KMS-11 (cell line): Measurements from ENCODE around the gene BTAF1.

ENCODE experiments used
- H2AFZ ChIP-seq: fragments of 200-600 bp; sonication (generic); 2 replicates; pipeline ENCODE4 v1.6.1; 2016; ENCODE audit warnings: antibody characterized with exemption, mixed run types, low read depth
- H3K27ac ChIP-seq: fragments of 200-600 bp; sonication (generic); 2 replicates; pipeline ENCODE4 v1.6.1; 2016; ENCODE audit warnings: mild to moderate bottlenecking, mixed run types
- H3K27me3 ChIP-seq: fragments of 200-600 bp; sonication (generic); 2 replicates; pipeline ENCODE4 v1.6.1; 2017; ENCODE audit warnings: mild to moderate bottlenecking, low read depth, mixed run types, moderate library complexity; ENCODE audit not compliant: insufficient read depth
- H3K36me3 ChIP-seq: fragments of 200-600 bp; sonication (generic); 2 replicates; pipeline ENCODE4 v1.6.1; 2017; ENCODE audit warnings: mild to moderate bottlenecking, mixed run types; ENCODE audit not compliant: insufficient read depth
- H3K4me1 ChIP-seq: fragments of 200-600 bp; sonication (generic); 2 replicates; pipeline ENCODE4 v1.6.1; 2016; ENCODE audit warnings: mild to moderate bottlenecking, low read depth, mixed run types; ENCODE audit not compliant: poor library complexity, severe bottlenecking
- H3K4me2 ChIP-seq: fragments of 200-600 bp; sonication (generic); 2 replicates; pipeline ENCODE4 v1.7.0; 2016; ENCODE audit warnings: mild to moderate bottlenecking, mixed run types
- H3K4me3 ChIP-seq: fragments of 200-600 bp; sonication (generic); IDR thresholded peaks from 2 replicates; pipeline ENCODE4 v1.6.1; 2017; ENCODE audit warnings: low read depth, low read length, mixed read lengths; ENCODE audit not compliant: insufficient read depth
- H3K79me2 ChIP-seq: fragments of 200-600 bp; sonication (generic); 2 replicates; pipeline ENCODE4 v1.6.1; 2016; ENCODE audit warnings: low read depth, mixed run types; ENCODE audit not compliant: insufficient read depth
- H3K9ac ChIP-seq: fragments of 200-600 bp; sonication (generic); 2 replicates; pipeline ENCODE4 v1.6.1; 2016; ENCODE audit warnings: mild to moderate bottlenecking, mixed run types
- H4K20me1 ChIP-seq: fragments of 200-600 bp; sonication (generic); 2 replicates; pipeline ENCODE4 v1.6.1; 2016; ENCODE audit warnings: mild to moderate bottlenecking, mixed run types; ENCODE audit not compliant: insufficient read depth
- TF ChIP-seq, protein P1 (sequence below): fragments of 200-600 bp; sonication (generic); conservative IDR thresholded peaks from 2 replicates; pipeline ENCODE4 v1.6.1; 2017; ENCODE audit warnings: low read depth, mild to moderate bottlenecking, antibody characterized with exemption, low read length, moderate library complexity, mixed read lengths

BTAF1 gene

DNA sequence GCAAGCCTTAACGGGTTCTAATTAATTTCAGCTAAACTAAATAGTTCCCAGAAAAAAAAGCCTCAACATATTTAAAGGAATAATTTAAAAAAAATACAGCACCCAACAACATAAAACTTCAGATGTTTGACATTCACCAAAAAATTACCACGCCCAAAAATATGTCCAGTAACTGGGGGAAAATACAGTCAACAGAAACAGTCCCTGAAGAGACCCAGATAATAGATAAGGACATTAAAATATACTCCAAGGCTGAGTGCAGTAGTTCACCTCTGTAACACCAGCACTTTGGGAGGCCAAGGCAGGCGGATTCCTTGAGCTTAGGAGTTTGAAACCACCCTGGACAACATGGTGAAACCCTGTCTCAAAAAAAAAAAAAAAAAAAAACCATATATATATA is 78.0 kb downstream of the BTAF1 start:
- H3K36me3 ChIP-seq: no peaks in the 10 kb centered on the region; the same call in 1 of the 2 replicates
- H3K9ac ChIP-seq: no peak overlapping the region
- no peaks in the 10 kb centered on the region for H3K4me1 ChIP-seq
- no peak overlapping the region for H2AFZ ChIP-seq
- H3K79me2 ChIP-seq: no peaks in the 10 kb centered on the region
- no peaks in the 10 kb centered on the region for H3K27me3 ChIP-seq
- H3K4me3 ChIP-seq: no peak overlapping the region
- TF ChIP-seq, protein P1, sequence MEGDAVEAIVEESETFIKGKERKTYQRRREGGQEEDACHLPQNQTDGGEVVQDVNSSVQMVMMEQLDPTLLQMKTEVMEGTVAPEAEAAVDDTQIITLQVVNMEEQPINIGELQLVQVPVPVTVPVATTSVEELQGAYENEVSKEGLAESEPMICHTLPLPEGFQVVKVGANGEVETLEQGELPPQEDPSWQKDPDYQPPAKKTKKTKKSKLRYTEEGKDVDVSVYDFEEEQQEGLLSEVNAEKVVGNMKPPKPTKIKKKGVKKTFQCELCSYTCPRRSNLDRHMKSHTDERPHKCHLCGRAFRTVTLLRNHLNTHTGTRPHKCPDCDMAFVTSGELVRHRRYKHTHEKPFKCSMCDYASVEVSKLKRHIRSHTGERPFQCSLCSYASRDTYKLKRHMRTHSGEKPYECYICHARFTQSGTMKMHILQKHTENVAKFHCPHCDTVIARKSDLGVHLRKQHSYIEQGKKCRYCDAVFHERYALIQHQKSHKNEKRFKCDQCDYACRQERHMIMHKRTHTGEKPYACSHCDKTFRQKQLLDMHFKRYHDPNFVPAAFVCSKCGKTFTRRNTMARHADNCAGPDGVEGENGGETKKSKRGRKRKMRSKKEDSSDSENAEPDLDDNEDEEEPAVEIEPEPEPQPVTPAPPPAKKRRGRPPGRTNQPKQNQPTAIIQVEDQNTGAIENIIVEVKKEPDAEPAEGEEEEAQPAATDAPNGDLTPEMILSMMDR: no peak
- no peak overlapping the region for H3K4me2 ChIP-seq
- no peaks in the 10 kb centered on the region for H4K20me1 ChIP-seq
- H3K27ac ChIP-seq: no peak overlapping the region

DNA sequence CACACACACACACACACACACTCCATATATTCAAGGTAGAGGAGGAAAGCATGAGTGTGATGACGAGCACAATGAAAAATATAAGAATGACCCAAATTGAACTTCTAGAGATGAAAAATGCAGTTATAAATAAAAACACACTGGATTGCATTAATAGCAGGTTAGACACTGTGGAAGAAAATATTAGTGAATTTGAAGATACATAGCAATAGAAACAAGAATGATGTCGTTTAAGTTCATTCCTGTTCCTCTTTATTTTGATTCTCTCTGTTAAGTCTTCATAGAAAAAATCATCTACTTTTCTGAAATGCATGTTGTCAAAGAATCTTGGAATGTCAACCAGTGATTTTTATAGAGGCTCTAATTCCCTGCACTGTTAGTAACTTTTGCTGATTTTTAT is 78.4 kb downstream of the BTAF1 start:
- no peak overlapping the region for H3K27ac ChIP-seq
- H4K20me1 ChIP-seq: no peaks in the 10 kb centered on the region
- H3K36me3 ChIP-seq: no peaks in the 10 kb centered on the region; the same call in 1 of the 2 replicates
- H3K79me2 ChIP-seq: no peaks in the 10 kb centered on the region
- H3K4me3 ChIP-seq: no peak overlapping the region
- H3K4me2 ChIP-seq: no peak overlapping the region
- no peaks in the 10 kb centered on the region for H3K27me3 ChIP-seq
- H3K9ac ChIP-seq: no peak overlapping the region
- H2AFZ ChIP-seq: no peak overlapping the region
- H3K4me1 ChIP-seq: no peaks in the 10 kb centered on the region
- TF ChIP-seq, protein P1: no peak

DNA sequence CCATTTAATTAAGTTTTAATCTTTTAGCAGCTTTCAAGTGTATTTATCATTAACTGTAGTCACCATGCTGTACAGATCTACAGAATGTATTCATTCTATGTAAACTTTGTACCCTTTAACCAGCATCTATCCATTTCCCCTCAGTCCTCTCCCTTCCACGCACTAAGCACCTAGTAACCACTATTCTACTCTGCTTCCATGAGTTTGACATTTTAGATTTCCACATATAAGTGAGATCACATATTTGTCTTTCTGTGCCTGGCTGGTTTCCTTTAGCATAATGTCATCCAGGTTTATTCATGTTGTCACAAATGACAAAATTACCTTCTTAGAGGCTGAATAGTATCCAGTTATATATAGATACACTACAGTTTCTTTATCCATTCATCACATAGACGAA is 79.7 kb downstream of the BTAF1 start:
- Histone ChIP-seq H3K36me3 (no peaks in the 10 kb centered on the region; the same call in 1 of the 2 replicates), H3K4me3 (no peak overlapping the region), H3K27ac (no peak overlapping the region), H4K20me1 (no peaks in the 10 kb centered on the region), H3K4me1 (no peaks in the 10 kb centered on the region), H3K4me2 (no peak overlapping the region), H3K9ac (no peak overlapping the region), H3K27me3 (no peaks in the 10 kb centered on the region), H3K79me2 (no peaks in the 10 kb centered on the region), H2AFZ (no peak overlapping the region)
- TF ChIP-seq, protein P1: no peak

DNA sequence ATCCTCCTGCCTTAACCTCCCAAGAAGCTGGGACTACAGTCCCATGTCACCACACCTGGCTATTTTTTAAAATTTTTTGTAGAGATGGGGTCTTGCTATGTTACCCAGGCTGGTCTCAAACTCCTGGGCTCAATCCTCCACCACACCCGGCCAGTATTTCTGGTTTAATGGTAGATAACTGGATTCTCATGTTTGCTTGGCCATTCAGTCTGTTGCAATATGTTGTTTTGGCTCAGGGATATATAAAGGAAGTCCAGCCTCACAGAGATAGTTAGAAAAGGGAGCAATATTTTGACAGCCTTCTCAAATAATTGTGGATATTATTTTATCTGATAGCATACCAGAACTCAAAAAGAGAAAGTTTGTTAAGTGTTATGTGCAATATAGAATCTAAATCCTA is 82.4 kb downstream of the BTAF1 start:
- H3K36me3 ChIP-seq: no peaks in the 10 kb centered on the region; the same call in 1 of the 2 replicates
- TF ChIP-seq, protein P1: no peak
- H2AFZ ChIP-seq: no peak overlapping the region
- H3K27ac ChIP-seq: no peak overlapping the region
- no peak overlapping the region for H3K4me2 ChIP-seq
- H3K79me2 ChIP-seq: no peaks in the 10 kb centered on the region
- H4K20me1 ChIP-seq: no peaks in the 10 kb centered on the region
- H3K4me3 ChIP-seq: no peak overlapping the region
- no peak overlapping the region for H3K9ac ChIP-seq
- no peaks in the 10 kb centered on the region for H3K4me1 ChIP-seq
- no peaks in the 10 kb centered on the region for H3K27me3 ChIP-seq
